Glutamatergic neuron (in vitro differentiated cells): Measurements from ENCODE around the gene KLHL30. TPM values are rescaled to one million over a fixed set of nuclear protein-coding genes. Genes with fewer than 3 reads are reported as not detected.

Experiments
- DNase-seq: peaks from one replicate; pipeline ENCODE4 v3.0.0; 2022
- H3K27ac Mint-ChIP-seq: one replicate; pipeline ENCODE4 v1.8.0; 2020; ENCODE audit warnings: mild to moderate bottlenecking, mixed read lengths, inconsistent platforms; ENCODE audit not compliant: unreplicated experiment
- H3K27me3 Mint-ChIP-seq: one replicate; pipeline ENCODE4 v1.8.0; 2020; ENCODE audit warnings: mild to moderate bottlenecking, moderate library complexity, mixed read lengths, inconsistent platforms; ENCODE audit not compliant: unreplicated experiment
- H3K36me3 Mint-ChIP-seq: one replicate; pipeline ENCODE4 v1.8.0; 2020; ENCODE audit warnings: mild to moderate bottlenecking, mixed read lengths, inconsistent platforms; ENCODE audit not compliant: unreplicated experiment
- H3K4me1 Mint-ChIP-seq: one replicate; pipeline ENCODE4 v1.8.0; 2020; ENCODE audit warnings: mild to moderate bottlenecking, low read depth, mixed read lengths, inconsistent platforms; ENCODE audit not compliant: unreplicated experiment
- H3K4me3 Mint-ChIP-seq: one replicate; pipeline ENCODE4 v1.8.0; 2020; ENCODE audit warnings: mild to moderate bottlenecking, mixed read lengths, inconsistent platforms; ENCODE audit not compliant: unreplicated experiment
- H3K9me3 Mint-ChIP-seq: one replicate; pipeline ENCODE4 v1.8.0; 2020; ENCODE audit warnings: mild to moderate bottlenecking, moderate library complexity, mixed read lengths, inconsistent platforms; ENCODE audit not compliant: unreplicated experiment
- total RNA-seq: library from RNA; stranded (reverse); fragmentation: NEBNext Ultra II Directional; extraction: Animal tissue kit (Norgen Biotek cat#: 25700); gene quantifications from one replicate; pipeline ENCODE4 v1.2.1, GENCODE V29; 2021; ENCODE audit not compliant: unreplicated experiment
- TF ChIP-seq, protein P1 (sequence below): fragments of 200-600 bp; sonication (generic); IDR thresholded peaks from one replicate; pipeline ENCODE4 v1.5.0; 2021; ENCODE audit not compliant: partially characterized antibody, unreplicated experiment

Gene KLHL30
- total RNA-seq, 1 donor from 2014 or later = 3.5 TPM

GRCh38 chr2:238155761-238156694 is 17.6 kb downstream of the KLHL30 start:
- Mint-ChIP-seq H3K4me1 (peaks cover 10% of the 10 kb centered on the region), H3K36me3 (no peaks in the 10 kb centered on the region), H3K27me3 (no peaks in the 10 kb centered on the region), H3K4me3 (no peak overlapping the region), H3K27ac (no peak overlapping the region), H3K9me3 (peaks cover 5% of the 10 kb centered on the region)
- no peak for DNase-seq
- TF ChIP-seq, protein P1, sequence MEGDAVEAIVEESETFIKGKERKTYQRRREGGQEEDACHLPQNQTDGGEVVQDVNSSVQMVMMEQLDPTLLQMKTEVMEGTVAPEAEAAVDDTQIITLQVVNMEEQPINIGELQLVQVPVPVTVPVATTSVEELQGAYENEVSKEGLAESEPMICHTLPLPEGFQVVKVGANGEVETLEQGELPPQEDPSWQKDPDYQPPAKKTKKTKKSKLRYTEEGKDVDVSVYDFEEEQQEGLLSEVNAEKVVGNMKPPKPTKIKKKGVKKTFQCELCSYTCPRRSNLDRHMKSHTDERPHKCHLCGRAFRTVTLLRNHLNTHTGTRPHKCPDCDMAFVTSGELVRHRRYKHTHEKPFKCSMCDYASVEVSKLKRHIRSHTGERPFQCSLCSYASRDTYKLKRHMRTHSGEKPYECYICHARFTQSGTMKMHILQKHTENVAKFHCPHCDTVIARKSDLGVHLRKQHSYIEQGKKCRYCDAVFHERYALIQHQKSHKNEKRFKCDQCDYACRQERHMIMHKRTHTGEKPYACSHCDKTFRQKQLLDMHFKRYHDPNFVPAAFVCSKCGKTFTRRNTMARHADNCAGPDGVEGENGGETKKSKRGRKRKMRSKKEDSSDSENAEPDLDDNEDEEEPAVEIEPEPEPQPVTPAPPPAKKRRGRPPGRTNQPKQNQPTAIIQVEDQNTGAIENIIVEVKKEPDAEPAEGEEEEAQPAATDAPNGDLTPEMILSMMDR = no peak

GRCh38 chr2:238157506-238158017 is 19.1 kb downstream of the KLHL30 start:
- H3K36me3 Mint-ChIP-seq = no peaks in the 10 kb centered on the region

DNA sequence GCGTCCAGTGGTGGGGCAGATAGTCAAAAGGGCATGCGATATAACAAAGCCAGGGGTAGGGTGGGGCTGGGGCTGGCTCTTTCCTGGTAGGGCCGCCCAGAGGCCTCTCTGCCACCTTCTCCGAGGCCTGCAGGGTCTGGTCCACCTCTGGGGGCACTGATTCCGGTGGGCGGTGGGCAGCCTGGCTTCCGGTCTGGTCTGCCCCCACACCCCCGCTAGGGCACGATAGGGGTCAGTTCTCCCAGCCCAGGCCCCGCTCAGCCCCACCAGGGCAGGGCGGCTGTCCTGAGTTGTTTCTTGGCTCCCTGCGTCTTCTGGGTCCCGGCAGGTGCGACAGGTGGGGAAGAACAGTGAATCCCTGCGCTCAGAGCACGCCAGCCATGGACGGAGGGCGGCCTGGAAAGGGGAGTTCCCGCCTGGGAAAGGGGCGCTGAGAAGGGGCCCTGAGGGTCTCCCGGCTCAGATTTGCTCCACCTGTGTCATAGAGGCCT is 19.6 kb downstream of the KLHL30 start:
- H3K4me3 Mint-ChIP-seq = no peak overlapping the region
- H3K4me1 Mint-ChIP-seq = peaks cover 10% of the 10 kb centered on the region
- peaks cover 5% of the 10 kb centered on the region for H3K9me3 Mint-ChIP-seq
- TF ChIP-seq, protein P1 = no peak
- DNase-seq = no peak
- no peaks in the 10 kb centered on the region for H3K36me3 Mint-ChIP-seq
- H3K27ac Mint-ChIP-seq = no peak overlapping the region
- no peaks in the 10 kb centered on the region for H3K27me3 Mint-ChIP-seq

More at GRCh38 chr2:238157506-238158017, 19.1 kb downstream of the KLHL30 start:
- no peak overlapping the region for H3K27ac Mint-ChIP-seq
- DNase-seq = no peak
- TF ChIP-seq, protein P1 = no peak
- no peaks in the 10 kb centered on the region for H3K27me3 Mint-ChIP-seq
- H3K4me3 Mint-ChIP-seq = no peak overlapping the region
- H3K4me1 Mint-ChIP-seq = peaks cover 10% of the 10 kb centered on the region
- H3K9me3 Mint-ChIP-seq = peaks cover 5% of the 10 kb centered on the region

GRCh38 chr2:238158509-238159070 is 20.1 kb downstream of the KLHL30 start, which contains the start of gene ERFE:
Gene ERFE, plus strand, starts transcription at chr2:238158970. Its CDS starts 38 bp downstream, at chr2:238159008.
- no peaks in the 10 kb centered on the region for H3K36me3 Mint-ChIP-seq
- H3K9me3 Mint-ChIP-seq = peaks cover 4% of the 10 kb centered on the region
- TF ChIP-seq, protein P1 = peak; percentile 62
- H3K27me3 Mint-ChIP-seq = no peaks in the 10 kb centered on the region
- peak within 1 kb of the TSS; percentile 81 for H3K4me3 Mint-ChIP-seq
- peaks cover 10% of the 10 kb centered on the region for H3K4me1 Mint-ChIP-seq
- DNase-seq = peak; percentile 83
- peak within 1 kb of the TSS; percentile 20 for H3K27ac Mint-ChIP-seq
